HUDEP-2 (cell line): Measurements from ENCODE around the gene PLA2G15.

Experiments used
- DNase-seq, 76 experiments: peaks; one replicate each; lab custom pipeline; 2025; ENCODE audit not compliant: unreplicated experiment in 76 of 76; lab: John Stamatoyannopoulos, UW

The PLA2G15 gene

DNA sequence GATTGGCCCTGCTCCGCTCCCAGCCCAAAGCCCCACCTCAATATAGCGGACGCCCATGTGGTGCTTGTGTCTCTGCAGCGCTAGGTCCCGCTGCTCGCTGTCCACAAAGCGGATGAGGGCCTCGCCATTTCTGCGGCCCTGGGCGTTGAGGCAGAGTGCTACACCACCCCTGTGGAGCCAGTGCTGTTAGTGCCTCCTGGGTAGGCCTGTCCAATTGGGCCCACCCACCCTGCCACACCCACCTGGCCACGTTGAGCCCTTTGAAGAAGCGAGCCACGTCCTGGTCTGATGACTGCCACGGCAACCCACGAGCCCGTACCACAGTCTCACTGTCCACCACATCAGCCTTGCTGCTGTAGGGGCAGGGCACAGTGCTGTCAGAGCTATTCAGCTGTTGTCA is 12.8 kb upstream of the PLA2G15 start:
- DNase-seq, result no peak

DNA sequence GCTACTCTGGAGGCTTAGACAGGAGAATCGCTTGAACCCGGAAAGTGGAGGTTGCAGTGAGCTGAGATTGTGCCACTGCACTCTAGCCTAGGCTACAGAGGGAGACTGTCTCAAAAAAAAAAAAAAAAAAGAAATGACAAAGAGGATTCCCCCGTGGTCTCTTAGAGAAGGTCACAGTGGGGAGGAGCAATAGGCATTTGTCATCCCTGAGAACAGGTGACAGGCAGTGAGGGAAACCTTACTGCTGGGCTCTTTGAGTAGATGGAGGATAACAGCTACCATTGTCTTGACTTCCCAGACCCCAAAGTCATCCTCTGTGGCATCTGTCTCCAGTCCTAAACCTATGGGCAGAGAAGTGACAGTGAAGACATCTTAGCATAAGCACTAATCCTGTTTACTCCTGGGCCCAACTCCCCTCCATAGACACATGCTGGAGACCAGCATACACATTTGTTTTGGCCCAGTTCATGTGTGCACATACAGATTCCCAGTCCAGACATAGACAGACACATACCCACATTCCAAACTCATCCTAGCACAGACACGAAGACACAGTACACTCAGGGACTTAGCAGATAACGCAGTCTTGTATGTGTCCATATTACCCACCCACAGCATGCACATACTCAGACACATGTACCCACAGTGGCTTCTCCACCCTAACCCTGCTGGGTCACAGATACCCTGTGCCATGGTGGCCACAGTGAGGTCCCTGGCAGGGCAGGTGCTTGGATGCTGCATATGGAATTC is 11.9 kb upstream of the PLA2G15 start:
- no peak for DNase-seq

DNA sequence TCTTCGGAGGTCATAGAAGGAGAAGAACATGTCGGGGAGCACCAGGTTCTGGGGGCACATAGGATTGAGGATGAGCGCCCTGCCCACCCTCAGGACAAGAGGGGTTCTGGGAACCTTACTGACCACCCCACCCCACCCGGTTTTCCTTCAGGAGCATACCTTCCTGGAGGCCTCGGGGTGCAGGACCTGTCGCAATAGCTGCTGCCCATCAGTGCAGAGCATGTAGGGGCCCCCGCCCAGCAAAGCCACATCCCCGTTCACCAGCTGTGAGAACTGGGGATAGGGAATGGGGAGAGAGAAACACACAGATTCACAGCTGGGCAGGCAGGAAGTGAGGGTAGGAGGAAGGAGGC is 11.4 kb upstream of the PLA2G15 start:
- no peak for DNase-seq

DNA sequence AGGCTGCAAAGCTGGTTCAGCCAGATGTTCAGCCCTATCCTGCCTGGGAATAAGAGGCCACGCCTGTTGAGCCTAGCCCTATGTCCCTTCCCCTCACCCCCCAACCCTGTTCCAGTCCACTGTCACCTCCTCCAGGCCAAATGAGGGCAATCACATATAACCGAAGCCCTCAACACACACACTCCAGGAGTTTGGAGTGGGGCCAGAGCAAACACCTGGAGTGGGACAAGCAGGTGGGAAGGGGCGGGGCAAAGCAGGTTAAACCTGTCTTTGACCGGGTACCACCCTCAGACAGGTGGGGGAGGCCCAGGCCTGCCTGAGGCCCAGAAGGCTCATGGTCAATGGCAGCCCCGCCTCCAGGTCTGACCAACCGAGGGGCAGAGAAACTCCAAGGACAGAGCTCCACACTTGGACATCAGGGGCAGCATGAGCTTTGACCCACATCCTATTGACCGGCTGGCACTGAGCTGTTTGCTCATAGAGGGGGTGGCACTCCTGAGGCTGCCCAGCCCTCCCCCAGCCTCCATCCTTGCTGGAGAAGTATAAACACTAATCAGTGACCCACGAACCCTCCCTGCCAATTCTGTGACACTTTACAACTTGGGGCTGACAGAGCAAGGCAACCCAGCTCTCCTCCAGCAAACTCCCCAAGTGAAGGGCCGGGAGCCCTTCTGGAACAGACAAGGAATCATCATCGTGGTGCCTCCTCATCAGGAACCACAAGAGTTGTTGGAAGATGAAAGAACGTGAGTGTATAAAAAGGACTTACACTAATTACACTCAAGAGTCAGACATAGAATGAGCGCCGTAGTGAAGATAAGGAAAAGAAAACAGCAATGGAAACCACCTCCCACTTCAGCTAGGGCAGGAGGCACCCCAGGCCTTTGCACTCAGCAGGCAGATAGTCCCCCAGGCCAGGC is 10.7 kb upstream of the PLA2G15 start:
- DNase-seq, result no peak

DNA sequence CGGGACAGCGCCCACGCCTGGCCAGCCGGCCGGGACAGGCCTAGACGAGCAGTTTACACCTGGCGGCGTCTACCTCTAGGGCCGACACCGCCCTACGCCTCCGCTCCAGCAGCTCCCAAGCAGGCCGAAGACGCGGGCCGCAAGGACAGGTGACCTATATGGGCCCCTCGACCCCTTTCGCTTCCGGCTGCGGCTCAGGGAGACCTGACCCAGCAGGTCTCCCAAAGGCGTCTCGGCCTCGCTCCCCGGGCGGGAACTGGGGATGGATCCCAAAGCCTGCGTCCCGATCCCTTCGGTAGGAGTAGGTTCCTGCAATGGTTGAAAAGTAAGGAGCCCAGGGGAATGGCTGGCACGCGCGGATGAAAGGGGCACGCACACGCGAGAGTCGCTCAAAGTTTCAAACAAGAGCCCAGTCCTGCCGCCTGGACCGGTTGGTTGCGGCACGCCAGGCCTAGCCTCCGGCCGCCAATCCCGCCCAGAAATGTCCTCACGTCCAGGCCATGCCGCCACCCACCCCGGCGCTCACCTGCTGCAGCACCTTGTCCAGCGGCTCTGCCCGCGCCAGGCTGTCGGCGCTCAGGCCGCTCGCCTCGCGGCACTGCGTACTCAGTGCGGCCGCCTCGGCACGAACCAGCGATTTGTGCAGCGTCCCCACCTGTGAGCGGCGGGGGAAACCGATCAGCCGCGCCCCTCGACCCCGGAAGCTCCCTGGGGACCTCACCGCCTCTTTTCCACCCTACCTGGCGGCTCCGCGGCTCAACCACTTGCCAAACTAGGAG is 9.9 kb upstream of the PLA2G15 start:
- DNase-seq, result no peak

DNA sequence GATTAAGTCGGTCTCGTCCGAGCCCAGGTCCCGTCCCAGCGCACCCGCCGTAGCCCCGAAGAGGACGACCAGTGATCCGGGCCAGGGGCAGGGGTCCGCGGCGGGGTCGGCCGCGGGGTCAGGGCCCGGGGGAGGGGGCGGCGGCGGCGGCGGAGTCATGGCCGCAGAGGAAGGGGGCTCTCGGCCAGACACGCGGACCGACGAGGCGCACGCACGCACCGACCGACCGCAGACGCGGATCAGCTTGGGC is 9.4 kb upstream of the PLA2G15 start, which contains the start of gene ESRP2:
Gene ESRP2, minus strand, starts transcription at position 241 of the 250 bp plus-strand sequence. Its CDS starts 82 bp downstream, at position 159.
- no peak for DNase-seq

DNA sequence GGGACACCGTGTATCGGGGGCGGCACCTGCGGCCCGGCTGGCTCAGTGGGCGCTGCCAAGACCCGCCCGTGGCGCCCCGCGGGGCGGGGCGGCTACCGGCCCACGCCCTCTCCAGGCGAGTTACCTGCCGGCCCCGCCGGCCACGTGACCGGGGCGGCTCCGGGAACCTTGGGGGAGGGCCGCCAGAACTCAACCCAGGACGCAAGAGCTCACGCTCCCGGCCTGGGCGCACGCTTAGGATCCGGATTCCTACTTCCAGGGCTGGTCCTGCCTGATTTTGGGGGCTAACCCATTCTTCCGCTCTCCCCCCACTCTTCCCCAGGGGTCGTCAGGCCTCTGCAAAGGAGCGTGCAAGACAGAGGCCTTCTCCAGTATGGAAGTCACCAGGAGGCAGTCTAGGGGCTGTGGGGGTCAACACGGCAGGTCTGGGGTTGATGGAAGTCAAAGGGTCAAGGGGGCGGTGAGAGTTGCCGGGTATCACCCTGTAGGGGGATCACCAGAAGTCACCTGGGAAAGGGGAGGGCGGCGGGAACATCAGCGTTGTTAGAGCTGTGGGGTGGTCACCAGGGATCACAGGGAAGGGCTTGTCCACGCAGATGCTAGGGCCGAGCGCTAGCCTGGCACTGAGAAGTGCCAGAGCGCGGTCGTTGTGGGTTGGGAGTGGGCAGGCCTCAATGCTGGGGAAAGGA is 8.9 kb upstream of the PLA2G15 start:
- peak in 15 of 76 experiments; percentile 11 to 48 (median 26) for DNase-seq

DNA sequence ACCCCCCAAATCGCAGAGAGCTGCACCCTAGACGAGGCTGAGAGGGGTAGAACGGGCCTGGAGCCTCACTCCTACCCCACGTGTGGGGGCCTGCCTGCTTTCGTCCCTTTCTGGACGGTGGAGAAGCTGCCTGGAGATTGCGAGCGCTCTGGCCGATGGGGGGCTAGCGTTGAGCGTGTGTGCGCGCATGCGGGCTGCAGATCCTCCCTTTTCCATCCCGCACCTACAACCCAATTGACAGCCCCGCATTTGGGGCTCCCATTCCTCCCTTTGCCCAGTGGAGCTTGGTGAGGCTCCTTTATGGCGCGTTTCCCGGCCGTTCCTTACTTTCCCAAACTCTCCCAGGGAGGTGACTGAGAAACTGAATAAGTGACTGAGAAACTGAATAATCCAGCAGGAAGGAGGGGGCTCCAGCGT is 8.3 kb upstream of the PLA2G15 start:
- no peak for DNase-seq

DNA sequence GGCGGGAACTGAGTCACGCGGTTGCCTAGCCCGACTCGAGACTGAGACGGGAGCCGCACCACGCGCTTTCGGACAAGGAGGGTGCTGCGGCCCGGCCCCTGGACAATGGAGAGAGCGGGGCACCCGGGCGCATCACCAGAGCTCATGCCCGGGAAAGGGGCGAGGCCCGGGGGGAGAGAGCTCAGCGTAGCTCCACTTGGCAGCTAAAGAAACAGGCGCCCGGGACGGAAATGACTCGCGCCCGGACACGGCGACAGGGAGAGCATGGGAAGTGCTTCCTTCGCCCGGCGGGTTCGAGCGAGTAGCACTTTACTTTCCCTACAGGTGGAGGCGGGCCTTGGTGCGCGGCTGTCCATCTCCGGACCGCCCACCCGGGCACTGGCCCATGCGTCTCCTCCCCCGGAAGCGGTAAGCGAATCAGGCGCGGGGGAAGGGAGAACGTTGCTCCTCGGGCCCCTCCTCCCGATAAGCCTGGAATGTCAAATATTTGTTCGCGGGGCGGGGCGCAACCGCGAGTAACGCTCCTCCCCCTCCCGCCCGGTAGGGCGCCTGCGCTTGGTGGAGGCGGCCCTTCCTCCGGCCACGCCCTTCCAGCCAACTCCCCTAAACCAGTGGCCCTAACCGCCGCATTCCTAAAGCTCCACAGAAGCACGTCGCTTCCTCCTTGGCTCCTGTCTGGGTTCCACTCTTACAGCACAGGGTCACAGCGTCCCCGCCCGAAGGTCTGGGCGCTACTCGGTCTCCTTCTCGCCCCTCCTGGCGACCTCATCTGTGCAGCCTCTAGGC is 7.7 kb upstream of the PLA2G15 start:
- DNase-seq, result peak; percentile 82 to 99 (median 97)

DNA sequence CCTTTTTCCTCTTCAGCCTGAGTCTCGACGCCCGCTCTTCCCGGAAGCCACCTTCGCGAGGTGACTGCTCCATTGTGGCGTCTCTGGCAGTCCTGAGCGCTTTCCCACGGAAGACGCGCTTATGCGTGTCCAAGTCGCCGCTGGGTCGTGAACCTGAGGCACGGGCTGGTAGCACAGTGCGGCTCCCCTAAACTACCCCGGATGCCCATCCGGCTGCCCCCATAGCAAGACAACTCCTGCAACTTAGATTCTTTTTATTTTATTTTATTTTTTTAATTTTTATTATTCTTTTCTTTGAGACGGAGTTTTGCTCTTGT is 7.2 kb upstream of the PLA2G15 start:
- no peak for DNase-seq

DNA sequence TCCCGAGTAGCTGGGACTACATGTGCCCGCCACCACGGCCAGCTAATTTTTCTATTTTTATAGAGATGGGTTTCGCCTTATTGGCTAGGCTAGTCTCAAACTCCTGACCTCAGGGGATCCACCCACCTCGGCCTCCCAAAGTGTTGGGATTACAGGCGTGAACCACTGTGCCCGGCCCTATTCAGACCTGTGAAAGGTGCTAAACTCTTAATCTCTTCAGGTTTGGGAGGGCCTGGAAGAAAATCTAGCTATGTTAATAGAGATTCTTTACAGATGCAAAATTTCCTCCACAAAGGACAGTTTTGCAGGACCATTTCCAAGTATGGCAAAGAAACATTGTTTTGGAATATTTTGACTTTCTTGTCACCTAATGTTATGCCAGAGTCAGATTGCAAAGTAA is 3.1 kb upstream of the PLA2G15 start:
- DNase-seq, result no peak

DNA sequence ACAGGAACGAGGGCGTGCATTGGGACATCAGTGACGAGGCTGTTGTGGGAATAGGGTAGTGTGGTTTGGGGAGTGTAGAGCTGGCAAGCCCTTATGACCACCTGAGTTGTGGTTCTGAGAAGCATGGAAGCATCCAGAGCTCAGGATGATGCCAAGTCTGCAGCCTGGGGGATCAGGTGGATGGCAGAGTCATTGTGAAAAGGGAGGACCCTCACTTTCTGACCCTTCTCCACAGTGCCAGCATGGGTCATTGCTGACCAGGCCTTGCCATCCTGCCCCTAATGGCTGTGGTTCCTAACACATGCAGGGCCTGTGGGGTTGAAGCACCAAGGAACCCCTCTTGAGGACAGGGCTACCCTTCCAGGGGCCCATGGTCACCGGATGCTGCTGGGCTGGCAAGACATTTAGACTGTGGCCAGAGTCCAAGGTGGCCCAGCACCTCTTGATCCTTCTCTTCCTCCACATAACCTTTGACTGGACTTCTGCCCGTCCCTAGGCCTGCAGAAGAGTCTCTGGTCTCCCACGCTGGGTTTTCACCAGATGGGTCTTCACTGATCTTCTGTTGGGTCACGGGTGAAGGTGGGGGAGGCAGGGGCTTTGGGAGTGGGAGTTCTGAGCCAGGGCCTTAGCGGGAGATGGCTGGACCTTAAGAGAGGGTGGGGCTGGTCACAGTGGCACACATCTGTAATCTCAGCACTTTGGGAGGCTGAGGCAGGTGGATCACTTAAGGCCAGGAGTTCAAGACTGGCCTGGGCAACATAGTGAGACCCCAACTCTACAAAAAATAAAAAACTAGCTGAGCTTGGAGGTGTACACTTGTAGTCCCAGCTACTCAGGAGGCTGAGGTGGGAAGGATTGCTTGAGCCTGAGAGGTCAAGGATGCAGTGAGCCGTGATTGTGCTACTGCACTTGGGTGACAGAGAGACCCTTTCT is 2.0 kb upstream of the PLA2G15 start:
- DNase-seq, result no peak

DNA sequence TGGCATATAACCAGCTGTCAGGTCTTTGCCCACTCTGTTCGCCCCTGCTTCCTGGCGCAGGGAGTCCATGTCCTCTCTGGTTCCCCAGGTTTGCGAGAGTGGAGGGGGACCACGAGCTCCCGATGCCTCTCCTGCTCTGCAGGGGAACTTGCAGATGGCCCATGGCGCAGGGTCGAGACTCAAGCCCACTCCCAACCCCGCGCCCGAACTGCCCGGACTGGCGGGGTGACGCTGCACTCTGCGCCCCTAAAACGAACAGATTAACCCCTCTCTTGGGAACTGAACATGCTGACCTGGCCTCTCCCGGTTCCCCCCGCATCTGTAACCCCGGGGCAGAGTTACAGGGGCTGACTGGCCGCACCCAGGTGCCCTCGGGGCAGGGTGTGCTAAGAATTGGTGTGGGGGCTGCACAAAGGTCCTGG is 681 bp upstream of the PLA2G15 start:
- DNase-seq, result no peak

DNA sequence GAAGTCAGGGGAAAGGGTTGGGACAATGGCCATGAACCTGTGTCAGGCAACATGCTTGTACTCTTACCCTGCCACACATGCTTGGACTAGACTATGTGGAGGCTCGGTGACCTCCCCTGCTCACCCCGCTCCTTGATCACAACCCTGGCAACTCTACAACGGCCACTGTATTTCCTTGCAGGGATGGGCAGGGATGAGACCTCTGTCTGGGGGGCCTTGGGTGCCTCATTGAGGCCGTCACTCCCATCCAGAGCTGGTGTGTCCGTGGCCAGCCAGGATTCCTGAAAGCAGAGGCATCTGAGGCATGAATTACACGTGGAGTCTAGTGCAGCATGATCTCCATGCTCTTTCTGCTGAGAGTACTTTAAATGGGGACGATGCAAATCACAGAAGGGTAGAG is 948 bp downstream of the PLA2G15 start:
- DNase-seq, result no peak

DNA sequence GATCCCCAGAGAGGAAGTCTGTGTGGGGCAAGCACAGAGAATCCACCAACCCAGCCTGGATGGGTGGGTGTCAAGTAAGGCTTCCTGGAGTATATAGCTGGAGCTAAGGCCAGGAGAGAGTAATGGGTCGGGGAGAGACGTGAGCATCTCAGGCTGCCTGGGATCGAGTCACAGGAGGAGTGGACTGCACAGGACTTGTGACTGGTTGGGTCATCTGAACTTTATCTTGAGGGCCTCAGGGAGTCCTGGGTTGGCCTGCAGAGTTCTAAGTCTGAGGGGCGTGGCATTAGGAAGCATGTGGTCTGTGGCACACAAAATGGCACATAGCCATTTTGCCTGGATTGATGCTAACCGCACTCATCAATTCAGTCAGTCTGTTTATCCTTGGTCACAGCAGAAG is 1.5 kb downstream of the PLA2G15 start:
- DNase-seq, result peak in 34 of 76 experiments; percentile 13 to 73 (median 35)

DNA sequence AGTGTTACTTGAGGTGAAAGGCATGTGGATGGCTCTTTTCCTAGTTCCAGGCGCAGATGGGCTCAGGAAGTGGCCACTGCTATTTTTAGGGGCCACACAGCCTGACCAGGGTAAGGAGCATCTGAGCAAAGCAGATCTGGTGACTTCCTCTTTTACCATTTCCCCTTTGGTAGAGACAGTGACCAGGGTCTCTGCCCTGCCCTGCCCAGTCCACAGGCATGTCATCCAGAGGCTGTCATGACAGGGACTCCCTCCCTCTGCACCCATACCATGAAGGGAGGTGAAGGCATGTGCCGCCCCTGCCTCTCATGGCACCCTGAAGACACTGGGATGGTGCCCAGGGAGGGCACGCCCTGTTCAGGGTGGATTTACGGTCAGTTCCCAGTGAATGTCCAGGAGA is 2.2 kb downstream of the PLA2G15 start:
- no peak for DNase-seq

DNA sequence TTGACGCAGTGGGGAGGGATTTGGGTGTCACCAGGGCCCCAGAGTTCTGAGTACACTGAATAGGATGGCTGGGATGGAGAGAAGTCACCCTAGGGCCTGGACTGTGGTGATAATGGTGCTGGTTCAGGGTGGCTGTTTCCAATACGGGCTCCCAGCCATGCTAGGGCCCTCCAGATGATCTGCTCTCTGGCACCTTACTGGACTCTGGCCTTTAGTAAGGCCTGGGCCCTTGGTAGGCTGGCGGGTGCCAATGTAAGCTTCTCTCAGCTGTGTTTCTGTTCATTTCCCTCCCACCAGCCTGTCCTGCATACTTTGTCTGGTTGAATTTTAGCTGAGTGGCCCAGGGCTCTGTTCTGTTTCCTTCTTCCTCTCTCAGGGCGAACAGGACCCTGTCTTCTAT is 2.8 kb downstream of the PLA2G15 start:
- DNase-seq, result no peak

DNA sequence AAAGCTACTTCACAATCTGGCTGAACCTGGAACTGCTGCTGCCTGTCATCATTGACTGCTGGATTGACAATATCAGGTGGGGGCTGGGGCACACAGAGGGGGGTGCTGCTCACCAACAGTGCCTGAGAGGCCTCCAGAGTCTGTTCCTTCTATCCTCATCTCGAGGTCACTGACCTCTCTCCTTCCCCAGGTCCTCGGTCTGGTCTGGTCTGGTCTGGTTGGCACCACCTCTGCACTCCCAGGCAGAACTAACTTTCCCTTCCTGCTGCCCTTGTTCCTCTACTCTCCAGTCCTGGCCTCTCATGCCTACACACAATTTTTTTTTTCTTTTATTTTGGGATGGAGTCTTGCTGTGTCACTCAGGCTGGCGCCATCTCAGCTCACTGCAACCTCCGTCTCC is 4.2 kb downstream of the PLA2G15 start:
- DNase-seq, result no peak

DNA sequence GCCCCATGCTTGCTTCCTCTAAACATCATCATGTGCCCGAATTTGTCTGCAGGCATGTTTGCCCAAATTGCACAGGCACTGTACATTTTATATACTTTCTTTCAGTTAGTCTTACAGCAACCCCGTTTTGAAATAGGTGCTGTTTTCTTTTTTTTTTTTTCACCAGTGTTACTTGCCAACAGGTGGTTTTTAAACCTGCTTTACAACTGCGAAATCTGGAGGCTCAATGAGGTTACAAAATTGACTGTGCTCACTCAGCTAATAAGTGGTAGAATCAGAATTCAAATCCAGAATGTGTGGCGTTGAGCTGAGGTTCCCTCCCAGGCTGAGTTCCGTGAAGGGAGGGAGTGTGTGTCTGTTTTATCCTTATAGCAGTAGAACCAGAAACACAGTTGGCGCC is 5.8 kb downstream of the PLA2G15 start:
- no peak for DNase-seq
